Breast epithelium (tissue), 3 donors: ENCODE measurements around the gene SFSWAP.

Experiments
- POLR2A ChIP-seq: fragments of 450-650 bp; IDR thresholded peaks from one replicate; pipeline ENCODE4 v1.6.1; 2016; ENCODE audit warnings: antibody characterized with exemption, mild to moderate bottlenecking, moderate library complexity
- POLR2AphosphoS5 ChIP-seq, 3 donors: sonication (generic); formaldehyde crosslinking; IDR thresholded peaks; one replicate each; pipeline ENCODE4 v1.6.1; 2017; ENCODE audit warnings: antibody characterized with exemption in 3 of 3
- TF ChIP-seq, protein P1 (sequence below), 3 donors: fragments of 450-650 bp; IDR thresholded peaks; one replicate each; pipeline ENCODE4 v1.5.1; 2016 to 2017; ENCODE audit warnings: antibody characterized with exemption in 3 of 3, mild to moderate bottlenecking in 3 of 3, moderate library complexity in 3 of 3

GRCh38 chr12:131725503-131725902, 14.6 kb downstream of the SFSWAP start:
- TF ChIP-seq, protein P1, sequence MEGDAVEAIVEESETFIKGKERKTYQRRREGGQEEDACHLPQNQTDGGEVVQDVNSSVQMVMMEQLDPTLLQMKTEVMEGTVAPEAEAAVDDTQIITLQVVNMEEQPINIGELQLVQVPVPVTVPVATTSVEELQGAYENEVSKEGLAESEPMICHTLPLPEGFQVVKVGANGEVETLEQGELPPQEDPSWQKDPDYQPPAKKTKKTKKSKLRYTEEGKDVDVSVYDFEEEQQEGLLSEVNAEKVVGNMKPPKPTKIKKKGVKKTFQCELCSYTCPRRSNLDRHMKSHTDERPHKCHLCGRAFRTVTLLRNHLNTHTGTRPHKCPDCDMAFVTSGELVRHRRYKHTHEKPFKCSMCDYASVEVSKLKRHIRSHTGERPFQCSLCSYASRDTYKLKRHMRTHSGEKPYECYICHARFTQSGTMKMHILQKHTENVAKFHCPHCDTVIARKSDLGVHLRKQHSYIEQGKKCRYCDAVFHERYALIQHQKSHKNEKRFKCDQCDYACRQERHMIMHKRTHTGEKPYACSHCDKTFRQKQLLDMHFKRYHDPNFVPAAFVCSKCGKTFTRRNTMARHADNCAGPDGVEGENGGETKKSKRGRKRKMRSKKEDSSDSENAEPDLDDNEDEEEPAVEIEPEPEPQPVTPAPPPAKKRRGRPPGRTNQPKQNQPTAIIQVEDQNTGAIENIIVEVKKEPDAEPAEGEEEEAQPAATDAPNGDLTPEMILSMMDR (IDR thresholded peaks at IDR 0.05): no peak
- TF ChIP-seq POLR2AphosphoS5 (IDR thresholded peaks at IDR 0.05): no peak
- TF ChIP-seq POLR2A: no peak
